Measurements from ENCODE around the gene CPTP.

GRCh38 chr1:1346501-1346890 is 21.9 kb downstream of the CPTP start:
- no peak for TF ChIP-seq CTCF (IDR thresholded peaks at IDR 0.05)
- TF ChIP-seq EZH2 (IDR thresholded peaks at IDR 0.05), result no peak

Measured in neural progenitor cell (in vitro differentiated cells).